Subcutaneous adipose tissue (tissue), 4 donors: ENCODE data around the gene PIGC. TPM values are rescaled to one million over a fixed set of nuclear protein-coding genes. Genes with fewer than 3 reads are reported as not detected.

Experiments
- CTCF ChIP-seq: fragments of 450-650 bp; IDR thresholded peaks from one replicate; pipeline ENCODE4 v1.5.1; 2016; ENCODE audit warnings: low read depth, mild to moderate bottlenecking, control low read depth, antibody characterized with exemption, moderate library complexity
- total RNA-seq, 4 donors: library from RNA; depleted of rRNA; stranded (reverse); fragments of >200 nt; gene quantifications; one replicate each; pipeline ENCODE4 v1.1.0, GENCODE V29; 2016

Gene PIGC
- total RNA-seq, 4 donors from 2014 or later = 16.6 to 25.1 (median 21.2) TPM

GRCh38 chr1:172399756-172400721 is 43.8 kb downstream of the PIGC start:
- TF ChIP-seq CTCF = no peak

GRCh38 chr1:172398970-172399755 is 44.7 kb downstream of the PIGC start:
- no peak for TF ChIP-seq CTCF

- no peak for TF ChIP-seq CTCF
These were observed 45.7 kb downstream of the PIGC start for GRCh38 chr1:172398193-172398592.

GRCh38 chr1:172397633-172398032 is 46.2 kb downstream of the PIGC start:
- TF ChIP-seq CTCF = no peak

- TF ChIP-seq CTCF = no peak
These were observed 46.6 kb downstream of the PIGC start for GRCh38 chr1:172397221-172397620.

- TF ChIP-seq CTCF = no peak
These were observed 48.3 kb downstream of the PIGC start for GRCh38 chr1:172395576-172395975.

- no peak for TF ChIP-seq CTCF
These were observed 49.1 kb downstream of the PIGC start for GRCh38 chr1:172394811-172395210.
